Fibroblast of pulmonary artery (primary cell): ENCODE results near the gene MALRD1.

Experiments
- DNase-seq: peaks from one replicate; pipeline ENCODE4 v3.0.0-alpha.2; 2010; ENCODE audit warnings: low read depth
- H3K4me3 ChIP-seq: replicated peaks from 2 replicates; pipeline ENCODE4 v1.5.1; 2011; ENCODE audit warnings: low read depth, mild to moderate bottlenecking, control low read depth, low read length, moderate library complexity
- CTCF ChIP-seq: IDR thresholded peaks from 2 replicates; pipeline ENCODE4 v1.5.1; 2011; ENCODE audit warnings: mild to moderate bottlenecking, control low read depth, low read length, inconsistent platforms; ENCODE audit errors: missing control alignments

MALRD1 gene

GRCh38 chr10:19097151-19097550, 48.5 kb downstream of the MALRD1 start:
- no peak for TF ChIP-seq CTCF
- H3K4me3 ChIP-seq: no peak overlapping the region
- peak; percentile 0 for DNase-seq

- H3K4me3 ChIP-seq: no peak overlapping the region
- TF ChIP-seq CTCF: no peak
- DNase-seq: no peak
These were observed 50.2 kb downstream of the MALRD1 start for GRCh38 chr10:19098803-19099202.

- TF ChIP-seq CTCF: no peak
These were observed 58.8 kb downstream of the MALRD1 start for GRCh38 chr10:19107406-19107805.

GRCh38 chr10:19111501-19112267, 63.1 kb downstream of the MALRD1 start:
- H3K4me3 ChIP-seq: no peak overlapping the region
- no peak for TF ChIP-seq CTCF
- peak; percentile 7 for DNase-seq

More at GRCh38 chr10:19107406-19107805, 58.8 kb downstream of the MALRD1 start:
- no peak overlapping the region for H3K4me3 ChIP-seq
- no peak for DNase-seq

DNA sequence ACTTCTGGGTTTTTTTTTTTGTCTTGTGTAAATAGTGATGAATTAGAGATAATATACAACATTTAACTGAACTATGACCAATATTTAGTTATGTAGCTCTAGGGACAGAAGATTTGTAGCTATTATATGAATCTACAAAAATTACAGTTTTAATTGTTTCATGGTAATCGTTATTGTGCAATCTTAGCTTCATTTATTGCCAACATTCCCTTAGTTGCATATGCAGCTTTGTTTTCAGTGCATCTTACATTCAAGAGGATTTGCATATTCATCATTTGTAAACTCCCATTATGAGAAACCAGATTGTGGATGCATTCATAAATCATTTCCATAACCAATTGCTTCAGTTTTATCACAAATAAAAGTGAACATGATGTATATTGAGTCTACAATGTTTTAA, 68.8 kb downstream of the MALRD1 start:
- no peak overlapping the region for H3K4me3 ChIP-seq
- no peak for DNase-seq
- TF ChIP-seq CTCF: no peak

DNA sequence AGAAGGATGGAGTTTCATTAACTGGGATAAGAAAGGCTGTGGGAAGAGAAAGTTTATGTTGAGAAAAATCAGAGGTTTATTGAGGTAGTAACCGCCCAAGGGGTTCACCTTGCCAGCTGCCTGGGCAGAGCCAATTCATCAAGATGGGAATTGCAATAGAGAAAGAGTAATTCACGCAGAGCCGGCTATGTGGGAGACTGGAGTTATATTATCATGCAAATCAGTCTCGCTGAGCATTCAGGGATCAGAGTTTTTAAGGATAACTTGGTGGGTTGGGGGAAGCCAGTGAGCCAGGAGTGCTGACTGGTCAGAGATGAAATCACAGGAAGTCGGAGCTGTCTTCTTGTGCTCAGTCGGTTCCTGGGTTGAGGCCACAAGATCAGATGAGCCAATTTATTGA, 70.6 kb downstream of the MALRD1 start:
- no peak for TF ChIP-seq CTCF
- no peak for DNase-seq
- H3K4me3 ChIP-seq: no peak overlapping the region

- no peak overlapping the region for H3K4me3 ChIP-seq
- TF ChIP-seq CTCF: no peak
- DNase-seq: no peak
These were observed 71.8 kb downstream of the MALRD1 start for GRCh38 chr10:19120381-19120908.
